ENCODE data around the gene MYO1C. TPM values are rescaled to one million over a fixed set of nuclear protein-coding genes. Genes with fewer than 3 reads are reported as not detected.
"Not testable (repeated sequence)": the region's sequence is repeated elsewhere in the genome, so short reads cannot be mapped to it uniquely, and the experiment has no call there.

The MYO1C gene, protein sequence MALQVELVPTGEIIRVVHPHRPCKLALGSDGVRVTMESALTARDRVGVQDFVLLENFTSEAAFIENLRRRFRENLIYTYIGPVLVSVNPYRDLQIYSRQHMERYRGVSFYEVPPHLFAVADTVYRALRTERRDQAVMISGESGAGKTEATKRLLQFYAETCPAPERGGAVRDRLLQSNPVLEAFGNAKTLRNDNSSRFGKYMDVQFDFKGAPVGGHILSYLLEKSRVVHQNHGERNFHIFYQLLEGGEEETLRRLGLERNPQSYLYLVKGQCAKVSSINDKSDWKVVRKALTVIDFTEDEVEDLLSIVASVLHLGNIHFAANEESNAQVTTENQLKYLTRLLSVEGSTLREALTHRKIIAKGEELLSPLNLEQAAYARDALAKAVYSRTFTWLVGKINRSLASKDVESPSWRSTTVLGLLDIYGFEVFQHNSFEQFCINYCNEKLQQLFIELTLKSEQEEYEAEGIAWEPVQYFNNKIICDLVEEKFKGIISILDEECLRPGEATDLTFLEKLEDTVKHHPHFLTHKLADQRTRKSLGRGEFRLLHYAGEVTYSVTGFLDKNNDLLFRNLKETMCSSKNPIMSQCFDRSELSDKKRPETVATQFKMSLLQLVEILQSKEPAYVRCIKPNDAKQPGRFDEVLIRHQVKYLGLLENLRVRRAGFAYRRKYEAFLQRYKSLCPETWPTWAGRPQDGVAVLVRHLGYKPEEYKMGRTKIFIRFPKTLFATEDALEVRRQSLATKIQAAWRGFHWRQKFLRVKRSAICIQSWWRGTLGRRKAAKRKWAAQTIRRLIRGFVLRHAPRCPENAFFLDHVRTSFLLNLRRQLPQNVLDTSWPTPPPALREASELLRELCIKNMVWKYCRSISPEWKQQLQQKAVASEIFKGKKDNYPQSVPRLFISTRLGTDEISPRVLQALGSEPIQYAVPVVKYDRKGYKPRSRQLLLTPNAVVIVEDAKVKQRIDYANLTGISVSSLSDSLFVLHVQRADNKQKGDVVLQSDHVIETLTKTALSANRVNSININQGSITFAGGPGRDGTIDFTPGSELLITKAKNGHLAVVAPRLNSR
- total RNA-seq = 100 to 1,000 TPM; 318 to 378 TPM
- long read RNA-seq, full-length matches to known transcripts = 103 of 324 reads
- long read RNA-seq, partial matches to known transcripts = 206 of 324 reads
- long read RNA-seq, other reads (novel, unspliced or antisense) = 15 of 324 reads

DNA sequence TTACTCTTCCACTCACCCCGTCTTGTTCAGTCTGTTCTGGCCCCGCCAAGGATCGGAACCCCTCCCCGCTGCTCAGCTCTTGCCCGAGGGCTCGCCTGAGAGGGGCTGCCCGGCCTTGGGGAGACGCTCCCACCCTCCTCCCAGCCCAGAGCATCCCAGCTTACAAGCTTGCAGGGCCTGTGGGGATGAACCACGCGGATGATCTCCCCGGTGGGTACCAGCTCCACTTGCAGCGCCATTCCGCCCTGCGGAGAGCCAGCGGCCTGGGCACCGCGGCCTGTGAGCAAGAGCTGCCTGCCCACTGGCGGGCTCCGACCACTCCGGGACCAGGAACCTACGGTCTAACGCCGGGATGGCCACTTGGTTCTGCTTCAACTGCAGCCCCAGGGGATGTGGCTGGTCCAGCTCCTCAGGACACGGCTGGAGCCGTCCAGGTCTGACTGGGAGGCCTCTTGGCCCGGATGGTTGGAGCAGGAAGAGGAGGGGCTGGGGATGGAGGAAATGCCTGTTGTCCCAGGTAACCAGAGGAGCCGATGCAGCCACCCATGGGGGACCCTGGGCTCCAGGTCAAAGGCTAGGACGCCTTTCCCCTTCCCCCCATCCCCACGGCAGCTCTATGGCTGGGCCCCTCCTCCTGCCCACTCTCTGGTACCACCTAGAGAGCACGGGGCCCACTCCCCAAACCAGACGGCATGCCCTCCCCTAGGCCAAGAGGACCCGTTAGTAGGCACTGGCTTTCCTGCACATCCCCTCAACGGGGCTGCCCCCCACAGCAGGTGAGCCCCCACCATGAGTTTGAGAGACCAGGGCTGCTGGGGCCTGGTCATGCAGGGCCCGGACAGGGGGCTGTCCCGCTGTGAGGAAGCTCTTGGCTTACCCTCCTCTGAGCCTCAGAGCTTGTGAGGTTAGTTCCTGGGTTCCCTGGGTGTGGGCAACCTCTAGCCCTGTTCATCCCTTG lies at the start of gene MYO1C:
Gene MYO1C, minus strand, starts transcription at position 438 of the 958 bp plus-strand sequence. Its CDS starts 199 bp downstream, at position 239.
- peak in 1 of 2 donors; percentile 35 for DNase-seq
- peak; percentile 5 for ATAC-seq
- intact Hi-C loops (cut with DNase I, micrococcal nuclease) = no loop called here

DNA sequence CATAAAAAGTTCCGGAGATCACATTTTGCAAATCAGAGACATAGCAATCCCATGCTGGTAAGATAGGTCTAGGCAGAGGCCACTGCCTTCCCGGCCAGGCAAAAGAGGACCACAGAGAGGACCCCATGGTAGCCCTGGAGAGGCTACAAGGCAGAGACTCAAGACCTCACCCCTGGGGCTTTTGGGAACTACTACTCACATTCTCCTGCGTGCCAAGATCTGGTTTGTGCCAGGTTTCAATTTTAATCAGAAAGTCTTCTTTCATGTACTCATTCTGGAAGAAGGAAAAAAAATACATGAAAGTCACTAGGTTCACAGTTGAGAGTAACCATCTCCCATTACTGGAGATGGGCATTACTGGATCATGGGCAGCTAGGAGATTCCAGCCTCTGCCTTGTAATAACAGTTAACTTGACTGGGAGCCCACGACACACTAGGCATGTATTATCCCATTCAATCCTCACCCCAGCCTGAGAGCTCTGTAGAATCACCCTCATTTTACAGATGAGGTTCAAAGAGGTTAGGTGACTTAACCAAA lies 49.0 kb upstream of the MYO1C start:
- intact Hi-C loops (cut with DNase I, micrococcal nuclease) = no loop called here
- DNase-seq (no peak), ATAC-seq (no peak)

DNA sequence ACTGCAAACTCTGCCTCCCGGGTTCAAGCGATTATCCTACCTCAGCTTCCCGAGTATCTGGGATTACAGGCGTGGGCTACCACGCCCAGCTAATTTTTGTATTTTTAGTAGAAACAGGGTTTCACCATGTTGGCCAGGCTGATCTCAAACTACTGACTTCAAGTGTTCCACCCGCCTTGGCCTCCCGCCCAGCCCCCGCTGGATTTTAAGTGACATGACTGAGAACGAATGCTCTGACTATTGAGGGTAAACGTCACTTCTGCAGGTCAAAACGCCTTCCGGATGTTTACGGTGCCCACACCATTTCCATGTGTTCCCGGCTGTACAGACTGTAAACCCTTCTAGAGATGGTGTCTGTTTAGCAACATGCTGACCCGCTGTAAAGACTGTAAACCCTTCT lies 47.3 kb upstream of the MYO1C start:
- intact Hi-C loops (cut with DNase I, micrococcal nuclease) = no loop called here
- ATAC-seq (no peak), DNase-seq (no peak)

DNA sequence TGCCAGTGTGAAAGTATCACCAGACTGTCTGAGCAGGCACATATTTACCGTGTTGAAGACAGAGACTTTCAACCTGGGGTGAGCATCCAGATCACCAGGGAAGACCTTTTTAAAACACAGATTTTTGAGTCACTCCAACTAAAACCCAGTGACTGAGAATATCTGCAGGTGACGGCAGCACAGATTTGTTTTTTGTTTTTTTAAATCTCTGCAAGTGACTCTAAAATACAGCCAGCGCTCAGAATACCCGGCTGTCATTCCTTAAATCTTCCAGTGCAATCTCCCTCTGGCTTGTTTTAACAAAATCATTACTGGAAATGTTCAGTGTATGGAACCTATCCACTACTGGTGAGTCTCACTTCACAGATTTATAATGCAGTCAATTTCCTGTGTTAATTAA lies 43.3 kb upstream of the MYO1C start:
- ATAC-seq = no peak
- DNase-seq = no peak
- intact Hi-C loops (cut with DNase I, micrococcal nuclease) = no loop called here

DNA sequence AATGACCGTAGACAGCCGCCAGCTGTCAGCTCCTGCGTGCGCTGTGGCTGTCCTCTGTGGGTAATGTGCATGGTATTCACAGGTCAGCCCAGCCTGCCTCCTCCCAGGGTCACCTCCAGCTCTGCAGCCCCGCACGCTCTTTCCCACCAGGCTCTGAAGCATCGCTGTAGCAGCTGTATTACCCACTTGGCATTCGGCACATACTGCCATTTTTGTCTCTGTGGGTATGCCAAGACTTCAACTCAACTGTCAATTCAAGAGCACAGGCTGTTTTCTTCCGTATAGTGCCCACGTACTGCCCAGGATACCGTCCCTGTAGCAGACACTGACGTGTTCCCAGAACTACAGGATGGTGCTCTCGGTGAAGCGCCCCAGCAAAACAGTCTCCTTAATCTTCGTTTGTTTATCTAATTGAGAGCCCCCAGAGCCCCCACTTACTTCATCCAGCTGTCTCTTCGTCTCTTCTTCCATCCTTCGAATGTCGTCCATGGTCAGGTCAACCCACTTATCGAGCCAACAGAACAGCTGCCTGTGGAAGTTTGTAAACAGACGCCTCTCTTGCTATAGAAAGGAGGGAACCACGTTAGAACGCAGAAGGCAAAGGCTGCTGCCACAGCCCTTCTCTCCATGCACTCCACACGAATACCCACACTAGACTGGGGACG lies 41.3 kb upstream of the MYO1C start:
- DNase-seq = no peak
- ATAC-seq = peak; percentile 8
- intact Hi-C loops (cut with DNase I, micrococcal nuclease) = no loop called here

DNA sequence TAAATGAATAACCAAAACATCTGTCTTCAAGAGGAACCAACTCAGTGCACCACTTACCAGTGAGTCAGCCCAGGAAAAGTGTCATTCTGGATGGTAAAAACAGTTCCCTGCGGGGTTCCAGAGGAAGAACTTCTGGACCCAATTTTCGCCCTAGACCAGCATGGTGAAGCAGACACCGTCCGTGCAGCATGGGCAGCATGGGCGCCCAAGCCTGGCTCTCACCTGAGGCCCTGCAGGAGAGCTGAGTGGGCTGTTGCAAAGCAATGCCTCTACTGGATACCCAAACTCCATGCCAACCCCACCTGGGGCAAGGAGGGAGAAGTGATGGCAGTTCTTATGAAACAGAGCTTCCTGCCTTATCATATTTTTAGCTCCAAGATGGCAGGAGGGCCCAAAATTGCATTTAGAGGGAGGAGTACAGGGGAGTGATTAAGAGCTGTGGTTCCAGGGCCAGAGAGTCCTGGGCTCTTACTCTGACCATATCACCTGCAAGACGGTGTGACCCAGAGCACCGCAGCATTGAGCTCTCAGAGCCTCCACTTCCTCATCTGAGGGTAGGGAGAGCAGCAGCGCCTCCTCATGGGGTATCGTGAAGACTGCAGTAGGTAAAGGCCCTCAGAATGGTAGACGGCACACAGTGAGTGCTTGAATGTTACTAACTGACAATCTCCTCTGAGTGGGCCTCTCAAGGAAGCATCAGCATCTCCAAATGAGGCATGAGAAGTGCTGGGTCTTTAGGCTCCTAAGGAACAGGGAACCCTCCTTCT lies 40.5 kb upstream of the MYO1C start:
- DNase-seq (peak in 1 of 2 donors; percentile 38), ATAC-seq (peak; percentile 72)
- intact Hi-C loops (cut with DNase I, micrococcal nuclease) = no loop called here

DNA sequence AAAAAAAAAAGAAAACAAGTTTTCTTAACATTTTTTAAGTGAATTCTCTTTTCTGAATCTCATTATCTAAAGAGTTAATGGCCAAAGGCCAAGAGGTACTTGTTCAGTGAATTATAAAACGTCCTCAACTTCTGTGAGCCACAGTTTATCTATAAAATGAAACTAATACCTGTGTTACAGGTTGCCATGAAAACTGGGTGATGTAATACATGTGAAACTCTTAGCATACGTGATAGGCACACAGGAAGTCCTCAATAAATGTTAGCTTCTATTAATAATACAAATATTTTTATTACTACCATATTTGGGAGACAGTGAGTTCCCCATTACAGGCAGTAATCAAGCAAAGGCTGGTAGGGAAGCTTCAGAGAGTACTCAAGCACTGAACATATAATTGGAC lies 37.4 kb upstream of the MYO1C start:
- intact Hi-C loops (cut with DNase I, micrococcal nuclease) = no loop called here
- no peak for ATAC-seq
- no peak for DNase-seq

DNA sequence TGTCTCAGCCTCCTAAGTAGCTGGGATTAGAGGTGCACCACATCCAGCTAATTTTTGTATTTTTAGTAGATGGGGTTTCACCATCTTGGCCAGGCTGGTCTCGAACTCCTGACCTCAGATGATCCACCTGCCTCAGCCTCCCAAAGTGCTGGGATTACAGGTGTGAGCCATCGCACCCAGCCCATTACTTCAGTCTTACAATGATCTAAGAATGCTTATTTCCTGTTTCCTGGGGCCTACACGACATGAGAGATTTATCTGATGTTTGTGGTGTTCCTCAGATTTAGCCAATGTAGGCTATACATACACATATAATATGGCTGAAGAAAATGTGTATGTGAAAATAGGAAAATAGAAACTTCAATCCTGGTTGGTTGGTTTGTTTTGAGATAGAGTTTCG lies 34.4 kb upstream of the MYO1C start:
- intact Hi-C loops (cut with DNase I, micrococcal nuclease); DNase-seq; ATAC-seq: not testable (repeated sequence)

DNA sequence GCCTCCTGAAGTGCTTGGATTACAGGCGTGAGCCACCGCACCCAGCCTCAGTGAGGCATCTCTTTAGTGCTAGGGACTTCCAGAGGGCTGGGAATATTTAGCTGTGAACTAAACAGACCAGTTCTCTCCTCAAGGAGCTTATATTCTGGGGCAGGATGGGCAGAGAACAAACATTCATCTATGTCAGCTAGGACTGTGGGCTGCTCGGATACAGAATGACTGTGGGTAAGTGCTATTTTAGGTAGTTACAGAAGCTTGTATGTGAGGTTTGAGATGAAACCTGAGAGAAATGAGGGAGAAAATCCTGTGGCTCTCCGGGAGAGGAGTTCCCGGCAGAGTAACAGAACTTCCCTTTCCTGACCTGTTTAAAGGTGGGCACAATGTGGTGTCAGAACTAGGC lies 30.1 kb upstream of the MYO1C start:
- ATAC-seq (no peak), DNase-seq (no peak)
- intact Hi-C loops (cut with DNase I, micrococcal nuclease) = no loop called here

DNA sequence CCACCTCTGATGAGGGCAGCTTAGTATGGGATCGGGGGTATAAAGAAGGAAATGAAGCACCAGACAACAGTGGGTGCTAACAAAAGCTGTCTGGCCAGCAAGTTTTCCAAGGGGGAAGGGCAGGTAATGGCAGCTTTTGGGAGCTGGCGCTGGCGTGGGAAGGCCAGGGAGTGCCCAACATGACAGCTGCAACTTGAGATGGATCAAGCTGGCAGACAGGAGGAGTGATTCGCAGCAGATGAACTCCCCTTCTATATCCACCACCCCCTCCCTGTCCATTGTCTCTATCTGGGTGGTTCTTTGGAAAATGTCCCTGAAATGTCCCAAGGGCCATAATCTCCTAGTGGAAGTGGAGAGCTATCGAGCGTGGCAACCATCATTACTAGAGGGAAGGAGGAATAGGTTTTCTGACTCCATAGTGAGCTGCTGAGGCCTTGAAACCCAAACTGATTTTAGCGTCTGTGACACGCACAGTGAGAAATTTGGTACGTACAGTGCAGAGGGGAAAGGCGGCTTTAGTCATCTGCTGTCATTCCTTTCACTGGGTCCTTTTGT lies 28.7 kb upstream of the MYO1C start:
- DNase-seq (no peak), ATAC-seq (no peak)
- intact Hi-C loops (cut with DNase I, micrococcal nuclease) = no loop called here

DNA sequence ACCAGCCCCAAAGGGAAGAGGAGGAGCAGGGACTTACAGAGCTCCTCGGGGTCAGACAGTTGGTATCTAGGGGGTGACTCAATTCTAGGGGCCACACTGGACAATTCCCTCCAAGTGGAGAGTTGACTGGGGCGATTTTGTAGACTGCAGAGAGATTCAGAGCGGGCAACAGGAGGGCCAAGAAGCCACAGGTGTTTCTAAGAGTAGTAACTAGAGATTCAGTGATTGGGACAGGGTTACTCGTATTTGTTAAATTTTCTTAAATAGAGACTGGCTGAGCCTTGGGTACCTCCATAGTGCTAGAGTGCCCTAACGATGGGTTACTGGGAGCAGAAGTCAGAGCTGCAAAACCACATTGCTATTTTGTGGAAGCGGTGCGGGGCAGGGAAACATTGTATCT lies 27.2 kb upstream of the MYO1C start:
- no peak for ATAC-seq
- DNase-seq = no peak
- intact Hi-C loops (cut with DNase I, micrococcal nuclease) = loop anchor here in 1 of 2 donors (10.0 kb wide), 2 partner anchors 155 to 255 kb away; no protein-coding TSS in a partner anchor

DNA sequence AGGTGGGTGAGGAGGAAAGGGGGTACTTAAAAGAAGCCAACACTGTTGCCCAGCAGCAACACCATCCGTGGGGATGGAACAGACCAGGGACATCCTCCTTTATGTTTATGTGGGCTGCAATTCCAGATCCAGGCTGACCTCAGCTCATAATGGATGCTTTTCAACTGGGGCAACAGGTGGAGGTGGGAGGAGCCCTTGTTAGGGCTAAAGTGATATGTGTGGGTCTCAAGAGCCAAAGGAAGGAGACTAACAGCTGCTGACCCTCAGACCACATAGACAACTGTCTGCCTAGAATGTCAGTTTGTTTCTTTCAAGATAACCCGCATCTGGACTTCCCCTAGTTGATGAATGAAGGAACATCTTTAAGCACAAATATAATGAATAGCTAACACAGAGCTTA lies 25.9 kb upstream of the MYO1C start:
- ATAC-seq (no peak), DNase-seq (no peak)
- intact Hi-C loops (cut with DNase I, micrococcal nuclease) = loop anchor here in 1 of 2 donors (10.0 kb wide), 2 partner anchors 154 to 254 kb away; no protein-coding TSS in a partner anchor

DNA sequence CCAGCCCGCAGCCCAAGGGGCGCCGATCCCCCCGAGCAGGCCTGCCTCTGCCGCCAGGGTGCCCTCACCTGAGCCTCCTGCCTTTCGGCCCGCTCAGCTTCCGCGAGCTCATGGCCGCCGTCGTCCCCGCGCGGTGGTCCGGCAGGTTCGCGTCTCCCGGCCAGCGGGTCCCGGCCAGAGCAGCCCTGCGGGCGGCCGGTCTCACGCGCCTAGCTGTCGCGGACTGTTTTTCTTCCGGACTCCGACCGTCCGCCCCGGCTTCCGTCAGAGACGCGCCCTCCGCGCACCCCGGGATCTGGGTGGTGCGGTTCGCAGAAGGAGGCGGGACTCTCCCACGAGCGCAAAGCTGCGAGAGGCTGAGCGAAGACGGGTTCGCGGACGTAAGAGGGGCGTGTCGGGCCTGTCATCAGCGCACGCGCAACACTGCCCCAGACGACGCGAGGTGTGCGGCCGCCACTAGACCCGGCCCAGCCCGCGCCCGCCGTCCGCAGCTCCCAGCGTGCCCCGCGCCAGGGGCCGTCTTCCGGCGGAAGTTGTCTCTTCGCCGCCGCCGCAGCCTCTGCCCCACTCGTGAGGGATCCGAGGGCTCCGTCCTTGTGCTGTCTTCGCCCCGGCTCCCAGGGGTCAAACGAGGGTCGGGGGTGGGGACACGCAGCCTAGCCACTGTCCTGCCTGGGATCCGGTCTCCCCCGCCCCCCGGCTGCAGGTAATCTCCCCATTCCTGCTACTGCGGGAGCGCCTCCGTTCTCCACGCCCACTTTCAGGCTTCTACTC lies 24.1 kb upstream of the MYO1C start, which contains the start of gene INPP5K:
Gene INPP5K, minus strand, starts transcription at position 225 of the 774 bp plus-strand sequence. Its CDS starts 113 bp downstream, at position 112.
- peak; percentile 98 to 99 for DNase-seq
- intact Hi-C loops (cut with DNase I, micrococcal nuclease) = loop anchor here in 1 of 2 donors (10.0 kb wide), 2 partner anchors 152 to 252 kb away; no protein-coding TSS in a partner anchor
- peak; percentile 81 for ATAC-seq

DNA sequence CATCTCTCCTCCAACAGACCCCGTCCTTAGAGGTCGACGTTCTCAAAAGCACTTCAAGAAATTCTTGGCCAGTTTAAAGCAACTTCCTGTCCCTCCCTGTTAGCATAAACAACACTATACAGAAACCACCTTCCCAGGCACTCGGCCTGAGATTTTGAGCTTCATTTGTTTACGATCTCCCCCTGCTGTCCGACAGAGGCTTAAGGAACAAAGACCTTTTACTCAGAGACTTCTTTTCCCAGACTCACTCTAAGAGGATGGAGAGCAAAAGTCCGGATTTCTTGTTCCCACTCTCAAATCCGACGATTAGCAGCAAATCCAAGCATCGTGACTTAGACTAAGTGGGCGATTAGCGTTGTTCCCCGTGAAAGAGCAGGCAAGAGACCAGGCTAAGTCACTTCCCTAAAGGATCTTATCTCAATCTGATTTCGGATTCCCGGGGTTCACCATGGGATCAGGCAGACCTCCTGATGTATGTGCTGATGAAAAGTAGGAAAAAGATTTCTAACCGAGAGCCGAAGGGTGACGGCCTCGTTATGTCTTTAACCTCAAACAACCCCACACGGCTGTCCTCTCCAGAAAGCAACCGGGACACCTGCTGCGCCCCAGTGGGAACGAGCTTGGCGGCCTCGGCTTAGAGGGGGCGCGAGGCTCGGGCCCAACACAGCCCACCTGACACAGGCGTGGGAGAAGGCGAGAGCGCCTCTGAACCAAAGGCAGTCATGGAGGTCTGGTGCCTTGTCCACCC lies 23.3 kb upstream of the MYO1C start:
- intact Hi-C loops (cut with DNase I, micrococcal nuclease) = loop anchor here in 1 of 2 donors (10.0 kb wide), 2 partner anchors 151 to 251 kb away; no protein-coding TSS in a partner anchor
- ATAC-seq (peak; percentile 54), DNase-seq (peak; percentile 70 to 78)
